GM12873 (cell line): ENCODE data around the gene CHN1.

ENCODE experiments used
- TF ChIP-seq, protein P1 (sequence below): IDR thresholded peaks from 2 replicates; pipeline ENCODE4 v1.5.1; 2012; ENCODE audit warnings: low read depth, mild to moderate bottlenecking, moderate library complexity, low read length, control low read depth; ENCODE audit not compliant: insufficient read depth; ENCODE audit errors: missing control alignments

The CHN1 gene

GRCh38 chr2:174846941-174847938 is 157.9 kb downstream of the CHN1 start:
- TF ChIP-seq, protein P1, sequence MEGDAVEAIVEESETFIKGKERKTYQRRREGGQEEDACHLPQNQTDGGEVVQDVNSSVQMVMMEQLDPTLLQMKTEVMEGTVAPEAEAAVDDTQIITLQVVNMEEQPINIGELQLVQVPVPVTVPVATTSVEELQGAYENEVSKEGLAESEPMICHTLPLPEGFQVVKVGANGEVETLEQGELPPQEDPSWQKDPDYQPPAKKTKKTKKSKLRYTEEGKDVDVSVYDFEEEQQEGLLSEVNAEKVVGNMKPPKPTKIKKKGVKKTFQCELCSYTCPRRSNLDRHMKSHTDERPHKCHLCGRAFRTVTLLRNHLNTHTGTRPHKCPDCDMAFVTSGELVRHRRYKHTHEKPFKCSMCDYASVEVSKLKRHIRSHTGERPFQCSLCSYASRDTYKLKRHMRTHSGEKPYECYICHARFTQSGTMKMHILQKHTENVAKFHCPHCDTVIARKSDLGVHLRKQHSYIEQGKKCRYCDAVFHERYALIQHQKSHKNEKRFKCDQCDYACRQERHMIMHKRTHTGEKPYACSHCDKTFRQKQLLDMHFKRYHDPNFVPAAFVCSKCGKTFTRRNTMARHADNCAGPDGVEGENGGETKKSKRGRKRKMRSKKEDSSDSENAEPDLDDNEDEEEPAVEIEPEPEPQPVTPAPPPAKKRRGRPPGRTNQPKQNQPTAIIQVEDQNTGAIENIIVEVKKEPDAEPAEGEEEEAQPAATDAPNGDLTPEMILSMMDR, result no peak

DNA sequence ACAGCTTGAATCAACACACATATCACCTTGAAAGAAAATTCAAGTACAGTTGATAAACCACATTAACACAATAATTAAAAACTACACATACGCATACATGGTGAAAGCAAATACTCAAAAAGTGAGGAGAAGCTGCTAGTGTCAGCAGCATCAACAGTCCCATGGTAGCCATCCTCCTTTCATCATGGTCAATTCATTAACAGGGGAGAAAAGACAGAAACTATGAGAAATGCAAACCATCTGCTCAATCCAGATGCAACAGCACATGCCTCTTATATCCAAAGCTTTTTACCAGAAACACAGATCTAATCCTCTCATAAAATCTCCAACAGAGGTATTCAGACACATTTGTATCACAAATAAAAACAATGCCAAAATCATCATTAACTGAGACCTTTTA is 159.0 kb downstream of the CHN1 start:
- TF ChIP-seq, protein P1, result no peak

DNA sequence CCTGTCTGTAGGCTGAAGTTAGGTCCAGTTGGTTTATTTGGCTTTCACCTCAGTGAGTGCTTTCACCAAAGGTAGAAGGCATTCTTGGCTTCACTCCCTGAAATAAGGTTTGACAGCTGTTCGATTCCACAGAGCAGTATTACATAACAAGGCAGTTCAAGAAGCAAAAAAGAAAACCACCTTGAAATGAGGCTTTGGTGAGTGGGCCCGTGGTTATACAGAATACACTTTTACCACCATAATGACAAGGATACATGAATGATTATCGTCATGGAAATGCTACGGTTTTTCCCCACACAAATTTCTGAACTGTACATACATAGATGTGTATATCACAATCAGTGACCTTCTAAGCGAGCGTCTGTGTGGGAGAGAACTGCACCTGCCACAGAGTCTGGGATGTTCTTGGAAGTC is 160.9 kb downstream of the CHN1 start:
- TF ChIP-seq, protein P1, result no peak

- TF ChIP-seq, protein P1, result no peak
Measured at GRCh38 chr2:174842496-174842895, 162.7 kb downstream of the CHN1 start.

DNA sequence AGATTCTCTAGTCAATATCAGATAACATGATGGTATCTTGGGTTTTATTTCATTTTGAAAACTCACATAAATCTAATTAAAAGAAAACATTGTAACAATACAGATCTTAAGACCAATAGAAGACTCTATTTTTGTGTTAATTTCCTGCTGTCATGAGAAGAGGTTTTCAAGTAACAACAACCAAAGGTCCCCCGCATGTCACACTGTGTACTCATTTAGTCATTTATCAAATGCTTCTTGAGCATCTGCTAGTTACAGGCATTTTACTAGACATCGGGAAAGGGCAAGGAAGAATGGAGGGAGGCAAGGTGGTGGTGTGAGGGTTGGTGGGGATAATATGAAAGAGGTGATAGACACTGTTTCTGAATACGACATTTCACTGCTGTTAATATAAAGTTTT is 163.2 kb downstream of the CHN1 start:
- TF ChIP-seq, protein P1, result no peak

DNA sequence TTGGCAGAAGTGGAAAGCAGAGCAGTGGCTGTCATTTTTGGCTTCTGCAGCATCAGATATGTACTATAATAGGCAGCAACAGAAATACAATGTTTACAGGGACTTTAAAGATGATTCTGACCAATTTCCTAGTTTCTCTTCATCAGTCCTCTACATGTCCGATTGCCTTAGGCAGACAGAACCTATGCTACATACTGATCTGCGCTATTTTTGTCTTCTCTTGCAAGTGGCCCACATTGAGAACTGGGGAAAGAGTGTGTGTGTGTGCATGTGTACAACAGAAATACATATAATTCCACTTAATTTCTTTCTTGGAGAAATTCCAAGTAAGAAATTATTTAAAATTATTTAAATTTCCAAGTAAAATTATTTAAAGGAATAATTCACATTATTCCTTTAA is 163.8 kb downstream of the CHN1 start:
- TF ChIP-seq, protein P1, result no peak

- TF ChIP-seq, protein P1, result no peak
Measured at GRCh38 chr2:174840436-174840835, 164.7 kb downstream of the CHN1 start.
